Measurements from ENCODE around the gene SRCAP.

Gene SRCAP

DNA sequence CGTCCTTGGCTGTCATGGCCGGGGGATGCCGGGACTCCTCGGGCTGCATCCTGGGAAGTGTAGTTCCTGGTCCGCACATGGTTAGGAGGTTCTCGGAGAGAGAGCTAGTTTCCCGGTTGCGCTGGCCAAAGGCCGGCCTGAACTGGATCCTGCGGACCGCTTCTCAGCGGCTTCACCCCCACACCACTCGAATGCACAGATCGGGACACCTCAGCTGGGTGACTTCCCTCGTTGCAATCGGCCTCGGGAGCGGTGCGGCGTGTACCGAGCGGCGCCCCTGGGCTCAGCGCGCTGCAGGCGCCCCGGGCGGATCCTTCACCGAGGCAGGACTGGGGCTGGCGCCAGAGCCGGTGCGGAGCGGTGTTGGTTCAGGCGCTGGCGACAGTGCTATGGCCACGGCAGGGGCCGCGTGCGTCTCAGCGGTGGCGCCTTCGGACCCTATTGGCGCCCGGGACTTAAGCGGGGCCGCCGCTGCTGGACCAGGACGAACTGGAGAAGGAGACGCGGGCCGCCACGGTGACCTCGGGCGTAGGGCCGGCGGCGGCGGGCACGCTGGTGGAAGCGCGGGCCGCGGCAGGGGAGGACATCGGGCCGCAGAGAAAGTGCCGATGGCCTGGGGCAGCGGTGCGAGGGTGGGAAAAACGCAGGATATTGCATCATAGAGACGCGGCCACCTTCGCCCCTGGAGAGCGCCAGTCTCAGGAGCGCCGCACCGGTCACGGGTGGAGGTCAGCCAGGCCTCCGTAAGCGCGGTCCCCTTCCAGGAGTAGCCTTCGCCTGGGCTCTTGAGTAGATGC lies 76.6 kb downstream of the SRCAP start:
- peak; percentile 43 for DNase-seq (ENCODE audit: low spot score)

DNA sequence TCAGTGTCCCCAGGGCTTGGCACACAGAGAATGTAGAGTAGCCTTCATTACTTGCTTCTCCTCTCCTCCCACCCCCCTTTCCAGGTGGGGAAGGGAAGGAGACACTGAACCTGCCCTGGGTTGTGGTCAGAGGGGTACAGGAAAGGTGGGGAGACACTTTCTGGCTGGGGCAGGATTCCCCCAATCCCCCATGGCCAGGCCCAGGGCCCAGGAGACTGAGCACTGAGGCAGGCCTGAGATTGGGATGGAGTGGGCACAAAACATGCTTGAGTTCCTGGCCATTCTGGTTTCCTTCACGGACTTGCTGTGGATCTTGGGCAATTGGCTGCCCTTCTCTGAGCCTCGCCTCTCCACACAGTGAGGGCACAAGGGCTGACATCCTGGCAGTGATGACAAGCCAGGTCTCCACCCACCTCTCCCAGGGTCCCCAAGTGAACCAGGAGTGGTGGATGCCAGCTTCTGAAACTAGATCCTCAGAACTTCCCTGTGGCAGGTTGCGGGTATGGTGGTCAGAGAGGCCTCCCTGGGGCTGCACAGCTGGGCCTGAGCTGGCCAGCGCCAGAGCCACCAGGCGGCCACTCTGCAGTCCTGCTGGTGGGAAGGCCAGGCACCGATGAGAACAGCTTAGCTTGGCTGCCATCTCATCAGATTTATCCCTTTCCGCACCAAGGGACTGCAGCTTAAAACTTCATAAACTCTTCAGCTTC lies 78.8 kb downstream of the SRCAP start:
- DNase-seq (ENCODE audit: low spot score): no peak

- DNase-seq (ENCODE audit: low spot score): no peak
These were observed 79.7 kb downstream of the SRCAP start for GRCh38 chr16:30778549-30779244.

- DNase-seq (ENCODE audit: low spot score): no peak
These were observed 80.6 kb downstream of the SRCAP start for GRCh38 chr16:30779596-30779995.

DNA sequence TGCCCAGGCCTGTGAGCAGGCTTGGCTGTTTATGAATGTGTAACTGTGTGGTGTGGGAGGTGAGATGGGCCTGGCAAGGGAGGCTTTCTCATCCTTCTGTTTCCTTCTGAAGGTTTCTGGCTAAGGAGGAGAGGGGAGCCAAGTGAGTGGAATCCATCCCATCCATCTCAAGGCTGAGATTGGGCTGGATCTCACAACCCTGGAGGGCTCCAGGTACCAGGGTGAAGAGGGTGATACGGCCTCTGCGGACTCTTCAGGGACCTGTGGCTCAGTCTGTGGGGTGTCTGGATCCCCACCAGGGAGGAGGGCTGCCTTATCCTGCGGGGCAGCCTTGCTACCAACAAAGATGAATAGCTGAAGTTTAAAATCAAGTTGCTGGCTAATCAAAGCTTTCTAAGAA lies 81.0 kb downstream of the SRCAP start:
- no peak for DNase-seq (ENCODE audit: low spot score)

GRCh38 chr16:30780549-30780948 lies 81.6 kb downstream of the SRCAP start:
- DNase-seq (ENCODE audit: low spot score): no peak

GRCh38 chr16:30782486-30783279 lies 83.7 kb downstream of the SRCAP start:
- DNase-seq (ENCODE audit: low spot score): no peak

GRCh38 chr16:30783280-30784109 lies 84.5 kb downstream of the SRCAP start:
- DNase-seq (ENCODE audit: low spot score): no peak

DNA sequence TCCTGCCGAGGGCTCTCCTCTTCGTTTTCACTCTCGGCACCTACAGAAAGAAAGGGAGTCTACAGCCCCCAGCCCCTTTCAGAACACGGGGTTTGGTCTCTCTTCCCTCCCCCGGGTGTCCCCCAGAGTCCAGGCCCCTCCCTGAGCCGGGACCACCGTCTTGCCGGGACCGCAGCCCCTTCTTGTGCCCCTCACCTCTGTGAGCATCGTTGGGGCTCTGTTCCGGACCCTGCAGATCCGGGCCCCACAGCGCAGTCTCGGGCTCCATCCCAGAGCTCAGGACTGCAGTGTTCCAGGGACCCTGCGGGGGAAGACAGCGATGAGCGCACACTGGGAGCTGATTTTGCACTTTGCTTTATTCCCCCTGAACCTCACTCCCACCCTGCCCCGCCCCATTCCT lies 85.2 kb downstream of the SRCAP start:
- DNase-seq (ENCODE audit: low spot score): no peak

- no peak for DNase-seq (ENCODE audit: low spot score)
These were observed 86.4 kb downstream of the SRCAP start for GRCh38 chr16:30785126-30786106.

DNA sequence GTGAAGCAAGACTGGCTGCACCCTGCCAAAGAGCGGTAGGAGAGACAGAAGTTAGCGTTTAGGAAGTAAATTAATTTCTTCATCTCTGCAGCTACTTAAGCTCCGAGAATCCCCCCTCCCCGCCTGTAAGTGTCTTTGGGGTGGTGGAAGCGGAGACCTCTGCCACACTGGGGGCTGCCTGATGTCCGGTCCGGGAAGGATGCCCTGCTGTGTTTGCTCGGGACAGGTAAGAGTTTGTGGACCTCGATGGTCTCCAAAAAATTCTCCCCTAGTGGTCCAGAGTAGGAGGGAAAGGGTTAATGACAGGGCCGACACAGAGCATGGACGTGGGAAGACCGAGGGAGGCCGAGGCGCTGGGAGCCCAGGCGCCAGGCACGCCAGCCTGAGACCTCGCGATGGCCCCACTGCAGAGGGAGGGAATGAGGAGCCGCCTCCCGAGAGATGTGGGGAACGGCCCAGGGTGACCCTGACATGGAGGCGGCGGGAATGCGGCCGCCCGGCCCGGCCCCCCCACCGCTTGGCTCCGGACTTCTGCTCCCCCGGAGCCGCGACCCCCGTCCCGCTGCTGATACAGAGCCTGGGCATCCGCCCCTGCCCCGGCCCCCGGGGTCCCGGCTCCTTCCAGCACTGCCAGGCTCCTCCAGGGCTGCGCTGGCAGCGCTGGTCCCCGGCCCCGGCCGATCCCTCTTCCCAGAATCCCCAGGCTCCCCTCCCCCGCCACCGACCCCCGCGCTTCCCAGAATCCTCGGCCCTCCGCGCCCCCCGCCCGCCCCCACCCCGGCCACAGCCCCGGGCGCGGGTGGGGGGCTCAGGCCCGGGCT lies 87.4 kb downstream of the SRCAP start:
- DNase-seq (ENCODE audit: low spot score): no peak

GRCh38 chr16:30786936-30787612 lies 88.1 kb downstream of the SRCAP start, which contains the start of gene ZNF629:
ZNF629 (minus strand) TSS chr16:30787205; CDS start chr16:30784482, 2,723 bp downstream.
- peak; percentile 36 for DNase-seq (ENCODE audit: low spot score)

- DNase-seq (ENCODE audit: low spot score): no peak
These were observed 88.8 kb downstream of the SRCAP start for GRCh38 chr16:30787613-30788378.

All from CD4-positive, alpha-beta T cell treated with Interleukin-2 at 100 ng/mL for 4 hours (primary cell).